ENCODE results near the gene PIPOX.

Gene PIPOX

GRCh38 chr17:29008591-29008990 is 34.4 kb upstream of the PIPOX start:
- Histone ChIP-seq H3K4me2 (ENCODE audit: low read length) (no peak overlapping the region), H3K9me2 (ENCODE audit: low read depth, low read length) (no peaks in the 10 kb centered on the region), H3K27me3 (ENCODE audit: insufficient read depth, low read length) (peaks cover 8% of the 10 kb centered on the region; the same call in 1 of the 2 replicates), H3K4me3 (ENCODE audit: low read depth, low read length, poor library complexity, severe bottlenecking) (no peak overlapping the region), H3K36me3 (ENCODE audit: insufficient read depth, low read length) (no peaks in the 10 kb centered on the region), H3K79me2 (ENCODE audit: insufficient read depth, low read length) (no peaks in the 10 kb centered on the region), H3F3A (ENCODE audit: insufficient read depth, low read length) (no peaks in the 10 kb centered on the region), H3K4me1 (ENCODE audit: insufficient read depth, low read length, severe bottlenecking) (no peaks in the 10 kb centered on the region), H3K9me3 (ENCODE audit: low read length) (no peaks in the 10 kb centered on the region), H4K20me1 (ENCODE audit: insufficient read depth, low read length) (no peaks in the 10 kb centered on the region), H3K27ac (ENCODE audit: low read depth, low read length, poor library complexity, severe bottlenecking) (no peak overlapping the region), H2AFZ (ENCODE audit: low read length) (no peak overlapping the region), H3K9ac (ENCODE audit: low read length) (no peak overlapping the region)
- no peak for TF ChIP-seq CTCF (IDR thresholded peaks at IDR 0.05; ENCODE audit: low read length)
- TF ChIP-seq EZH2 (IDR thresholded peaks at IDR 0.05; ENCODE audit: borderline replicate concordance, low read length), result no peak

- Histone ChIP-seq H3K27me3 (ENCODE audit: insufficient read depth, low read length) (peaks cover 12% of the 10 kb centered on the region), H3K9me3 (ENCODE audit: low read length) (no peaks in the 10 kb centered on the region), H3K79me2 (ENCODE audit: insufficient read depth, low read length) (no peaks in the 10 kb centered on the region), H4K20me1 (ENCODE audit: insufficient read depth, low read length) (no peaks in the 10 kb centered on the region), H3K9ac (ENCODE audit: low read length) (no peak overlapping the region), H3K4me3 (ENCODE audit: low read depth, low read length, poor library complexity, severe bottlenecking) (no peak overlapping the region), H3K9me2 (ENCODE audit: low read depth, low read length) (no peaks in the 10 kb centered on the region), H3K4me2 (ENCODE audit: low read length) (no peak overlapping the region), H3F3A (ENCODE audit: insufficient read depth, low read length) (no peaks in the 10 kb centered on the region), H3K27ac (ENCODE audit: low read depth, low read length, poor library complexity, severe bottlenecking) (no peak overlapping the region), H2AFZ (ENCODE audit: low read length) (no peak overlapping the region), H3K36me3 (ENCODE audit: insufficient read depth, low read length) (no peaks in the 10 kb centered on the region), H3K4me1 (ENCODE audit: insufficient read depth, low read length, severe bottlenecking) (no peaks in the 10 kb centered on the region)
- no peak for TF ChIP-seq EZH2 (IDR thresholded peaks at IDR 0.05; ENCODE audit: borderline replicate concordance, low read length)
- no peak for TF ChIP-seq CTCF (IDR thresholded peaks at IDR 0.05; ENCODE audit: low read length)
These were observed 32.8 kb upstream of the PIPOX start for GRCh38 chr17:29010129-29010528.

- H2AFZ ChIP-seq (ENCODE audit: low read length), result no peak overlapping the region
- no peaks in the 10 kb centered on the region for H4K20me1 ChIP-seq (ENCODE audit: insufficient read depth, low read length)
- no peak overlapping the region for H3K4me3 ChIP-seq (ENCODE audit: low read depth, low read length, poor library complexity, severe bottlenecking)
- TF ChIP-seq EZH2 (IDR thresholded peaks at IDR 0.05; ENCODE audit: borderline replicate concordance, low read length) (no peak), CTCF (IDR thresholded peaks at IDR 0.05; ENCODE audit: low read length) (no peak)
- H3K4me2 ChIP-seq (ENCODE audit: low read length), result no peak overlapping the region
- no peaks in the 10 kb centered on the region for H3K36me3 ChIP-seq (ENCODE audit: insufficient read depth, low read length)
- no peaks in the 10 kb centered on the region for H3K9me2 ChIP-seq (ENCODE audit: low read depth, low read length)
- no peak overlapping the region for H3K9ac ChIP-seq (ENCODE audit: low read length)
- H3K27me3 ChIP-seq (ENCODE audit: insufficient read depth, low read length), result peaks cover 14% of the 10 kb centered on the region
- H3K9me3 ChIP-seq (ENCODE audit: low read length), result no peaks in the 10 kb centered on the region
- no peaks in the 10 kb centered on the region for H3K79me2 ChIP-seq (ENCODE audit: insufficient read depth, low read length)
- no peaks in the 10 kb centered on the region for H3K4me1 ChIP-seq (ENCODE audit: insufficient read depth, low read length, severe bottlenecking)
- H3K27ac ChIP-seq (ENCODE audit: low read depth, low read length, poor library complexity, severe bottlenecking), result no peak overlapping the region
- H3F3A ChIP-seq (ENCODE audit: insufficient read depth, low read length), result no peaks in the 10 kb centered on the region
These were observed 32.4 kb upstream of the PIPOX start for GRCh38 chr17:29010586-29010985.
